RWPE1 (cell line): ENCODE results near the gene PCDHA1.

Source experiments
- CTCF ChIA-PET: fragments of 350-600 bp; sonication (Branson Sonifier 250); formaldehyde crosslinking; extraction: SDS; loops from one replicate; lab custom pipeline; 2021; lab: Yijun Ruan, JAX
- POLR2A ChIA-PET: fragments of 400-600 bp; formaldehyde crosslinking; extraction: SDS; loops from one replicate; lab custom pipeline; 2020; ENCODE audit warnings: antibody characterized with exemption; ENCODE audit not compliant: low non-redundant PET; lab: Yijun Ruan, JAX
- DNase-seq: peaks from one replicate; pipeline ENCODE4 v3.0.0; 2012; ENCODE audit warnings: low spot score
- H3K27ac ChIP-seq: fragments of 450-650 bp; 2 replicates; pipeline ENCODE4 v1.5.1; 2017
- TF ChIP-seq, protein P1 (sequence below): fragments of 450-650 bp; conservative IDR thresholded peaks from 2 replicates; pipeline ENCODE4 v1.5.1; 2017; ENCODE audit warnings: low read depth, mild to moderate bottlenecking

The PCDHA1 gene

DNA sequence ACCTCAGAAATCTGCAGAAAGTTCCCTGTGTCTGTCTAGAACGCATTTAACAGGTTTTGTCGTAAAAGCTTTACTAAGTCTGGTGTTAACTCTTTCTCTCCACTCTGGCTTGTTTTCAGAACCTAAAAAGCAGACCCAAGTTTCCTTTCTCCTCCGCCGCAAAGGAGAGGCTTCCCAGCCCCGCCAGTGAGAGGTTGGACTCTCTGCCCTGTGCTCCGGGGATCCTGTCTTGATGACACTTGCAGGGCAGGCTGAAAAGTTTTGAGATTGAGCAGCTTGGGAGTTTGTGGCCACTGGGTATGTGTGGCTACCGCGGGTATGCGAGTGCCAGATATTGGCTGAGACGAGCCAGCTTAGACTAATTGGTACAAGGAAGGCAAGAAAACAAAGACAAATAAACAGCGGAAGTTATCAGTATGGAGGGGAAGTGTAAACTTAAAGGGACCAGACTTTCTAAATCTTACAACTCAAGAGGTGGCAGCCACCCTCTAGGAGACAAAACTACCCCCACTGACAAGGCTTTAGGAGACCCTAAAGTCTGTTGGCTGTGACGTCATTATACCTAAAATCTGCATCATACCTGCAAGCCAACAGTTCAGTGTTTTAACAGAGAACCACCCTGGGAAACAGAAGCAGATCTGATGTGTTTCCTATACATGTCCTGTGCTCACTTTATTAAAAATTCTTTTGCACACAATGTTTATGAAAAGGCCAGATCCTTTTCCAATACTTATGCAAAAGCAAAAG is 224.3 kb downstream of the PCDHA1 start:
- CTCF ChIA-PET = interaction anchor here (0.7 to 1.4 kb wide), 2 partner anchors 52 to 84 kb away, joined by 3 to 5 read pairs; no protein-coding TSS in a partner anchor
- TF ChIP-seq, protein P1, sequence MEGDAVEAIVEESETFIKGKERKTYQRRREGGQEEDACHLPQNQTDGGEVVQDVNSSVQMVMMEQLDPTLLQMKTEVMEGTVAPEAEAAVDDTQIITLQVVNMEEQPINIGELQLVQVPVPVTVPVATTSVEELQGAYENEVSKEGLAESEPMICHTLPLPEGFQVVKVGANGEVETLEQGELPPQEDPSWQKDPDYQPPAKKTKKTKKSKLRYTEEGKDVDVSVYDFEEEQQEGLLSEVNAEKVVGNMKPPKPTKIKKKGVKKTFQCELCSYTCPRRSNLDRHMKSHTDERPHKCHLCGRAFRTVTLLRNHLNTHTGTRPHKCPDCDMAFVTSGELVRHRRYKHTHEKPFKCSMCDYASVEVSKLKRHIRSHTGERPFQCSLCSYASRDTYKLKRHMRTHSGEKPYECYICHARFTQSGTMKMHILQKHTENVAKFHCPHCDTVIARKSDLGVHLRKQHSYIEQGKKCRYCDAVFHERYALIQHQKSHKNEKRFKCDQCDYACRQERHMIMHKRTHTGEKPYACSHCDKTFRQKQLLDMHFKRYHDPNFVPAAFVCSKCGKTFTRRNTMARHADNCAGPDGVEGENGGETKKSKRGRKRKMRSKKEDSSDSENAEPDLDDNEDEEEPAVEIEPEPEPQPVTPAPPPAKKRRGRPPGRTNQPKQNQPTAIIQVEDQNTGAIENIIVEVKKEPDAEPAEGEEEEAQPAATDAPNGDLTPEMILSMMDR = no peak
- POLR2A ChIA-PET = no interaction called here
- no peak for DNase-seq
- no peak overlapping the region for H3K27ac ChIP-seq

DNA sequence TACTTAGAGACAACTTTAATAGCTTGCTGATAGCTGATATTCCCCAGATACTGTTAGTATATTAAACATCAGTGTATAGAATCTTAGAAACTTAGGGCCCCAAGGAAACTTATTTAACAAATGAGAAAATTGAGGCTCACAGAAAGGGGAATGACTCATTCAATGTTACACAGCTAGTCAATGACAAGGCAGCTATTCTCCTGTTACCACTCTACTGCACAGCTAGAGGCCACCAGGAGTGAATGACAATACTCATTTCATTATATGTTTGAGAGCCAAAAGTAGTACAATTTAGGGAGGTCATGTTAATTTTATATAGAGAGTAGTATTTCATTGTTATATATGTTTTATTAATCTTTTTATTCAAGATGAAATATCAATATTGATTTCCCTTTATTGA is 232.0 kb downstream of the PCDHA1 start:
- TF ChIP-seq, protein P1 = no peak
- H3K27ac ChIP-seq = no peak overlapping the region
- POLR2A ChIA-PET = no interaction called here
- CTCF ChIA-PET = interaction anchor here (0.6 to 1.2 kb wide), 3 partner anchors 12 to 41 kb away, joined by 3 read pairs; no protein-coding TSS in a partner anchor
- no peak for DNase-seq

DNA sequence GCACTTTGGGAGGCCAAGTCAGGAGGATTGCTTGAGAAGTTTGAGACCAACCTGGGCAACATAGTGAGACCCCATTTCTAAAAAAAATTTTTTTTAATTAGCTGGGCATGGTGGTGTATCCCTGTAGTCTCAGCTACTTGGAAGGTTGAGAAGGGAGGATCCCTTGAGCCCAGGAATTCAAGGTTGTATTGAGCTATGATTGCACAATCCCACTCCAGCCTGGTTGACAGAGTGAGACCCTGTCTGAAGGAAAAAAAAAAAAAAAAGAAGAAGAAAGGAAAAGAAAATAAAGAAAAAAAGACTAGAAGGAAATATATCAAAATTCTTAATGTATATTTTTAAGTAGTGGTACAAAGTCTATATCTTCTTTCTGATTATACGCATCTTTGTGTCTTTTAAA is 236.4 kb downstream of the PCDHA1 start:
- ChIA-PET CTCF (no interaction called here), POLR2A (no interaction called here)
- TF ChIP-seq, protein P1 = no peak
- no peak overlapping the region for H3K27ac ChIP-seq
- no peak for DNase-seq

DNA sequence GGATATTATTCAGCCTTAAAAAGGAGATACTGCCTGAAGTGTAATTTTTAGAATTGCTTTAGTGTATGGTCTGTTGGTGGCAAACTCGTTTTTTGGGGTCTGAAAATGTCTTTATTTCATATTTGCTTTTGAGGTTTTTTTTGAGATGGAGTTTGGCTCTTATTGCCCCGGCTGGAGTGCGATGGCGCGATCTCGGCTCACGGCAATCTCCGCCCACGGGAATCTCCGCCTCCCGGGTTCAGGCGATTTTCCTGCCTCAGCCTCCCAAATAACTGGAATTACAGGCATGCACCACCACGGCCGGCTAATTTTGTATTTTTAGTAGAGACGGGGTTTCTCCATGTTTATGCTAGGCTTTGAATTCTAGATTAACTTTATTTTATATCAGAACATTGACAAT is 245.1 kb downstream of the PCDHA1 start:
- no peak overlapping the region for H3K27ac ChIP-seq
- TF ChIP-seq, protein P1 = no peak
- no peak for DNase-seq
- CTCF ChIA-PET = no interaction called here
- POLR2A ChIA-PET = no interaction called here

DNA sequence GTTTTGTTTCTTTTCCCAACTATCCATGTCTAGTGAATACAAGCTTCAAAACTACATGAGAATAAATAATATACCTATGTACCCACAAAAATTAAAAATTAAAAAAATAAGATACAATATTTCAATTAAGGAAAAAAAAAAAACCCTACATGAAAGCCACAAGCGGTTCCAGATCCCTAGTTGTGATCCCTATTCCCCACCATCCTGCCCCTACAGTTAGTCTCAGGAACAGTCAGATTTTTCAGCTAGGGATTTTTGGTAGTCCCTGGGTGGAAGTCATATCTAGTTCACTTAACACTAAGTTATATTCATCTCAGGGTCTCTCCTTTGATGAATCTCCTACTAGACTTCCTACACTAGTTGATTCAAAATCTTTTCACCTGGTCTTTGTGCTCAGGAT is 246.7 kb downstream of the PCDHA1 start:
- DNase-seq = no peak
- CTCF ChIA-PET = interaction anchor here (1.0 to 1.5 kb wide), 2 partner anchors 106 to 151 kb away, joined by 3 to 4 read pairs; partner anchors contain the start of gene PCDHA13
- TF ChIP-seq, protein P1 = no peak
- POLR2A ChIA-PET = no interaction called here
- H3K27ac ChIP-seq = no peak overlapping the region

DNA sequence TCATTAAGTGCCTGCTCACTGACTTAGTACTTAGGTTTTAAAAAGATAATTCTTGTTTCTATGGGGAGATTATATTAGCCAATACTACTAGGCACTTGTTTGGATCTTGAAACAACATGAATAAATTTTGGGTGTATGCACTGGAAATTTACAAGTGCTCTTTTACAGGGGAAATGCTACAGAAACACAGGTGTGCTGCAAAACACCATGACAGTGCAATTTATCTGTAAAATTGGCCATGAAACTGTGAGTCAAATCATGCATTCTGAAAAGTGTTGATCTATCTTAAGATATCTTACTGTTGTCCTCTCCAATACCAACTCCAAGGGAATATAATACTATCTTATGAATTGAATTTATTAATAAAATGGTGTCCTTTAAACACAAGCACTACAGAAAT is 253.1 kb downstream of the PCDHA1 start:
- ChIA-PET POLR2A (interaction anchor here (1.1 kb wide), 1 partner anchor 112 kb away, joined by 5 read pairs; no protein-coding TSS in a partner anchor), CTCF (interaction anchor here (0.6 to 3.8 kb wide), 8 partner anchors 61 to 311 kb away, joined by 3 to 85 read pairs (median 11); partner anchors contain the start of genes PCDHA11, PCDHA8, PCDHAC1 and PCDHGB1)
- TF ChIP-seq, protein P1 = no peak
- DNase-seq = no peak
- no peak overlapping the region for H3K27ac ChIP-seq
